ENCODE results near the gene RGS7BP.
"Not testable (repeated sequence)": the region's sequence is repeated elsewhere in the genome, so short reads cannot be mapped to it uniquely, and the experiment has no call there.

The RGS7BP gene

GRCh38 chr5:64505769-64506566 is at the start of gene RGS7BP:
Gene RGS7BP (plus strand): TSS chr5:64506015. CDS start chr5:64506625, 610 bp downstream.
- no peak for DNase-seq

- DNase-seq, result no peak
Observed at GRCh38 chr5:64457846-64458245, 48.0 kb upstream of the RGS7BP start.

DNA sequence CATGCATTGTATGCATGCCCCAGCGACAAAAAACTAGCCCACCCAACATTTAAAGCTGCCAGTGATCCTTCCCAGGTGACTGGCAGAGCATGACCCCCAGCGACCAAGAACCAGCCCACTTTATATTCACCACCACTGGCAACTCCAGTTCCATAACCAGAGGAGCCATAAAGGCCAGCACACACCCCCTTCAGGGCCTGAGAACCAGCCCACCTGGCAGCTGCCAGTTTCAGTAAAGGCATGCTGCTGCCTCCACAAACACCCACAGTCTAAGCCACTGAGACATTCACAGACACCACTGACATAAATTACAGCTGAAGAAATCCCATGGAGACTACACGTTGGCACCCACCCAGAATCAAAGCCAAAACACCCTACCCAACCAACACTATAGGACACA is 46.9 kb upstream of the RGS7BP start:
- DNase-seq, result no peak

GRCh38 chr5:64462391-64462790 is 43.4 kb upstream of the RGS7BP start:
- no peak for DNase-seq

GRCh38 chr5:64486163-64486562 is 19.7 kb upstream of the RGS7BP start:
- DNase-seq, result no peak

DNA sequence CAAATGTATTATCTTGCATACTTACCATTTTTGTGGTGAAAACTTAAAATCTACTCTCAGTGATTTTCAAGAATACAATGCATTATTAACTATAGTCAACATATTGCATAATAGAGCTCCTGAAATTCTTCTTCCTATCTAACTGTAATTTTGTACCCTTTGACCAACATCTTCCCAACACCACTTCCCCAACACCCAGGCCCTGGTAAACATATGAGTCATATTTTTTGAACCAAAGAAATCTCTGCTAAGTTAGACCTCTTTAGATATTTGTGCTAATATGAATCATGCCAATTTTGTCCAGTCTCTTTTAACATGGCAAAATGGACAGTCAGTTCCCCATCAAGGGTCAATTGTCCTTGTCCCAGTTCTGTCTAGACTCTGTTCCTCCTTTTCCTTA is 18.5 kb upstream of the RGS7BP start:
- no peak for DNase-seq

- DNase-seq, result no peak
Observed at GRCh38 chr5:64489857-64490256, 16.0 kb upstream of the RGS7BP start.

DNA sequence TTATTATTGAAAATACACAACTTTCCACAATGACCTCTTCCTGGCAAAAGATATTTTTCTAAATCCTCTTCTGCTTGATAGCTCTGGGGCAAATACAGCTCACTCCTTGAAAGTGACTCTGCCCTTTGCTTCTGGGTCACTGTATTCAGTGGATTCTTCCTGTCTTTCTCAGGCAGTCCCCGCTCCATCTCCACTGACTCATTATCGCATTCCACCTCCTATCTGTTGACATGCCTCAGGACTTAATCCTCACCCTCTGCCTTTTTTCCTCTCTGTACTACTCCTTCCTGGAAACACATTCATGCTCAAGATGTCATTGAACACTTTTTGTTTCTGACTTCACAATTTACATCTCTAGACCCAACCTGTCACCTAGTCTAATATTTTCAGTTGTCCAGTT is 8.4 kb upstream of the RGS7BP start:
- no peak for DNase-seq

DNA sequence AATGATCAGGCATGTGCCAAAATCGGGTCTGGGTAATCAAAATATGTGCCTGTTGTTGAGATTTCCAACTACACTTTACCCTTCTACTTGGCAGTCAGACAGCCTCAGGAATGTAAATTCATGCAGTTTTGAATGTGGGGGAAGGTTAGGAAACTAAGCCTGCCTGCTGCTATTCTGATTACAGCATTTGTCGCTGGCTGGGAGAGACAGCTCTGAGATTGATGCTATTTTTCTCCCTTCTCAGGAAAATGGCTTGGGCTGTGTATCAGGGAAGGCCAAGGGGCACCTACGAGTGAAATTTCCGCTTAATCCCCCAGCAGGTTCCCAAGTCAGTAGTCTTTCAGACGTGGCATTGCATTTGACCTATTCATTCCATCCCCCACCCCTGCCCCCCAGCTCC is 3.6 kb upstream of the RGS7BP start:
- no peak for DNase-seq

- DNase-seq, result no peak
Observed at GRCh38 chr5:64506567-64507263, 900 bp downstream of the RGS7BP start.

GRCh38 chr5:64507264-64507605 is 1.4 kb downstream of the RGS7BP start:
- no peak for DNase-seq

DNA sequence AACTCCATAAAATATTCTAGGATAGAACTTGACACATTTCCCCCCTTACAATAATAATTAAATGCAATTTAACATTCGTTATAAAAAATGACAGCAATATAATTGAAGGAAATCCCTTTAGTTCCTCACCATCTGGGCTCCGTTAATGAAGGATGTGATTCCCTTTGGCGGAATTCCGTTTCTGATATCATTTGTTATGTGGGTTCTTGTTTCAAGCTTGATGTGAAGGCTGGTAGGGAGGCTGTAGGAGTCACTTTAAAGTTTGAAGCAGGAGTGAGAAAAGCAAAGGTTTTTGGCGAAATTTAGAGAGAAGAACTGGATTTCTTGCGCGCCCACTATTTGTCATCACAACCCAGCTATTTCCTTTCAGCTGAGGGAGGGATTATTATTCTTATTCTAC is 4.0 kb downstream of the RGS7BP start:
- DNase-seq, result no peak

DNA sequence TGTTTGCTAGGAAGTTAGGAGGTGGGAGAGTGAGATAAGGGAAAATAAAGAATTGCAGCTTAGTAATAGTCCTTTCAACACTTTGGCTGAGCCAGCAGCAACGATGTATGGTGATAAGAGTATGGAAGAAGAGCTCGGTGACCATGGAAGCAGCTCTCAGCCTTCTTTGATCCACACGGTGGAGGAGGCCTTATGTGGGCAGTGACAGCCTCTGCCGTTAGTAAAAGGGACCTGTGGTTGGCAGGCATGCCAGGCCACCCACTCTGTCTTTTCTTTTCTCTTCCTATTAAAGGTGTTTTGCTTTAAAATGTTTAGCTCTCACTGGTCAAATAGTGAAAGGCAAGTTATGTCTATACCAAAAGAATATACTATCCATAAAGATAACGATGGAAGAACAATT is 7.7 kb downstream of the RGS7BP start:
- no peak for DNase-seq

DNA sequence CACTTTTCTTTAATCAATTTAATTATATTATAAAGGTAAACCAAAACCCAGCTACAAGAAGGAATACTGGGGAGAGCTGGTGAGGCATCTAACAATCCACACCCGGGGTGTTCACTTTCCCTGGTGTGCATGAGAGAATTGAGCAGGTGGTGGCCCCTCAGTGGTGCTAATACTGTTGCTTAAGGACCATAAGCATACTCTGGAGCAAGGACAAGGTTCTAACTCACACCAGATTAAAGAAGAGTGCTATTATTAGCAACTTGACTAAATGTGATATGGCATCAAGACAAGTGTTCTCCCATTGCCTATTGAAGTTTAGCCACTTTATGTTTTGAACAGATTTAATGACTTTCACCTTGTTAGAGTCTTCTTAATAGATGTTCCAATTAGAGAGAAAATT is 8.8 kb downstream of the RGS7BP start:
- DNase-seq, result no peak

DNA sequence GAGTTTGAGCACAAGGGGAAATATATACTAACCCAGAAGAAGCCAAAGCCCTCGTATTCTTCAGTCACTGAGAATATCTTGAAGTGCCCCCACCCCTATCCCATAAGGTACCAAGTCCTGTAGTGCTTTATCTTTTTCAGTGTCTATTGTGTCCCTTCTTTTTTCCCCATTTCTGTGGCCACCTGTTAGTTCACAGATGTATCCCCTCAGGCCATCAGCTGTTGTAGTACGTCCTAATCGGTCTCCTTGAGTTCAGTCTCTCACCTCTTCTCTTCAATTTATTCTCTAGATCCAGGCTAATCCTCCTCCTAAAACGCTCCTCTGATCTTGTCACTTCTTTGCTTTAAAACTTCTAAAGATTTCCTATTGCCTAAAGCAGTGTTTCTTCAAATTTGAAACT is 10.4 kb downstream of the RGS7BP start:
- no peak for DNase-seq

DNA sequence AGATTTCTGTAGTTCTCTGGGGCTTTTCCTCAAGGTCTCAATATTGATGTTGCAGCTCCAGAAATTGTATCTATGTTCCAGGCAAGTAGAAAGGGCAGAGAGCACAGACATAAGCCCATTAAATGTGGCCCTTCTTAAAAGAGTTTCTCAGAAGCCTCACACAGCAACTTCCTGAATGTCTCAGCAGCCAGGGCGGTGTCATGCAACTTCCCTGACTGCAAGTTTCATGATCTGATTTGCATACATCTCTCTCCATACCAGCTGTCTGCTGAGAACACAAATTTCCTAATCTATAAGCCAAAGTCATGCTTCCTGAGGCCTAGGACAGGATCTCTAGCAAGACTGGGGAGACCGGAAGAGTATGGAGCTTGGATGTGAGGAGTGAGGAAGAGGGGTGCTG is 13.0 kb downstream of the RGS7BP start:
- DNase-seq, result no peak

DNA sequence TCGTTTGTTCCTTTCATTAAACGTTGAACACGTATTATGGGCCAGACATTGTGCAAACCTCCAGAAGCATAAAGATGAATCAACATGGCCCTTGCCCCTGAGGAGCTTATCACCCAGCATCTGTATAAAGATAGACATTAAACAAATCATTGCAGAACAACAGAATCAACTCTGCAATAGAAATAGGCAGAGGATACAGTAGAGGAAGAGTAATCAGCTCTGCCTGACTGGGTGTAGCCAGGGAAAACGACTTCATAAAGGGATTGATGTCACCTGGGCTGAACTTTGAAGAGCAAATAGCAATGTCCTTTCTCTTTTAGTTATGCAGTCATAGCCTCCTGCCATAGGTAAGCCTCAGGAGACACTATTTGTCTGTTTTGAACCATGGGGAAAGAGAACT is 13.4 kb downstream of the RGS7BP start:
- no peak for DNase-seq

DNA sequence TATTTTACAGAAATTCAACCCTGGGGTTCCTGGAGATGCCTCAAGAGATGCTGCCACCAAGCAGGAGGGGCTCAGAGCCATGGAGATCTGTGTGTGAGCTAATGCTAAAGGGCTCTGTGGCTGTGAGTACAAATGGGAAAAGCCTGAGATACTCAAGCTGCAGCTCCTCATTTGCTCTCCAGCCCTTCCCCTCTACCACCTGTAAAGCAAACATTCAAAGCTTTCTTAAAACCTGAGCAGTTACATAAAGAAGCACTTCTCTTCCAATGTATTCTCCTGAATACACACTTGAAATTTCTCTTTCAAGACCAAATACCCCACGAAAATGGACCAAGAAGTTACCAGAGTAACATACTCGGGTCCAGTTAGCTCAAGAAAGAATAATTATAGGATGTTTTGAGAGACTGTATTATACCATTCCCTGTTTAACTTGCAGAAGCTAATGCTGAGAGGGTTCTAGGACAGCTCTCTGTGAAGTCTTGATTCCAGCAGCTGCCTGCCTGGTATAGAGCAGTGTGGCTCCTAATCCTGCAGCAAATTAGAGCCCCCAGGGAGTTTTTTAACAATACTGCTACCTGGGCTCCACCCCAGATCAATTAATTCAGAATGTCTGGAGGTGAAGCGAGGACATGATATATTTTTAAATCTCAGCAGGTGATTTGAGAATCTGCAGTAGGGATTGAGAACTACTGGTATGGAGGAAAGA is 21.1 kb downstream of the RGS7BP start:
- DNase-seq, result no peak

DNA sequence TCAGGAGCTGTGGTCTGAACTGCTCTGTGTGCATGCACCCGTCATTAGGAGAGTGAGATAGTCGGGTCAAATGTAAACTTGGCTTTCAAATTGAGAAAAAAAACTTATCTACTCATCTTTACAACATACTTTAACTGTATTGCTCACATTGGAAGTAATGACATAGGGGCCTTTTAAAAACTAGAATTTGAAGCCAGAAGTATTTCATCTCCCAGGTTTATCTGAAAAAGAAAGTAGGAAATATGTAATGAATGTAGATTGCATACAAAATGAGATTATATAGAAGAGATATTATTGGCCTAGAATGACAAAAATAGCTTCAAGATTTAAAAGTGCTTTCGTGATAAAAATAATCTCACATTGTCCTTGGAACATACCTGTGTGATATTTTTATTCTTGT is 24.3 kb downstream of the RGS7BP start:
- DNase-seq, result no peak

DNA sequence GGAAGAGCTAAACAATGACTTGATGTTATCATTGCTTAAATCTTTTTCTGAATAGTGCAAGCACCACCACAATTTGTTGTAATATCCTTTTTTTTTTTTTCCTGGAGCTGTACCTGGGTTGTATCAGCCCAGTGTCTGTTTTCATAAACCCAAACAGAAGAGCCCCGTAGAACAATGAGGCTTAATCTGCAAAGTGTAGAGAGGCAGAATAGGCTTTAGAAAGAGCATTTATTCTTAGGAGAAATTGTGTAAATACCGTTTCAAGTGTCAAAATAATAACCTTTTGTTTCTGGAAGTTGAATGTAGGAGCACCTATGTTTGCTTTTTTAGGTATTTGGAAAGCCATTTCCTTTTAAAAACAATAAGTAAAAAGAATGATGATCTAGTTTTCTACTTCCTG is 26.4 kb downstream of the RGS7BP start:
- DNase-seq, result no peak

- no peak for DNase-seq
Observed at GRCh38 chr5:64532657-64533056, 26.8 kb downstream of the RGS7BP start.

DNA sequence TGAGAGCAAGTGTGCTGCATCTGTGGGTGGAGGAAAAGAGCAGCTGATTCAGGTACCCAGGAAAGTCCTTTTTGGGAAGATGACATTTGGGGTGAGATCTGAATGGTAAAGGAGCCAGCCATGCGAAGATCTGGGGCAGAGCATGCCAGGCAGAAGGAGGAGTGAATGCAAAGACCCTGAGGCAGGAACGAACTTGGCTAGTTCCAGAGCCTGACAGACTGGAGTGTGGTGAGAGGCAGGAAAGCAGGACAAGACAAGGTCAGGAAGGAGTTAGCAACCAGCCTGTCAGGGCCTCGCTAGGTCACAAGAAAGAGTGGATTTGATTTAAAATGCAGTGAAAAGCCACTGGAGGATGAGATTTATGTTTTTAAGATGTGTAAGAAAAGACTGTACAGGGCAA is 28.2 kb downstream of the RGS7BP start:
- DNase-seq, result no peak

DNA sequence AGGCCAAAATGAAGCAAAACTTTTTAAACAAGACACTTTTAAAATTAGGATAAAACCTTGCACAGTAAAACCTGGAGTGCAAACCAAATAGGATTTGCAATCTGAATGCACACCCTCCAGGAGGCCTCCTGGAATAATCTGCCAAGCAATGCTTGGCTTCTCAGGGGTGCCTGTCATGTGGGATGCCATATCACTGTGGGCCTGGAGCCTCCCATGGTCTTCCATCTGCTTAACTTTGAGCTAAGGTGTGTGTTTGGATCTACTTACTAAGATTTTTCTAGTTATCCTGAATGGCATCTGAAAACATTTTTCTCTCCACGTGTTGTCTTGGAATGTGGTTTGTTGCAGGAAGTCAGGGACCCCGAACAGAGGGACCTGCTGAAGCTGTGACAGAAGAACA is 52.1 kb downstream of the RGS7BP start:
- DNase-seq, result no peak

DNA sequence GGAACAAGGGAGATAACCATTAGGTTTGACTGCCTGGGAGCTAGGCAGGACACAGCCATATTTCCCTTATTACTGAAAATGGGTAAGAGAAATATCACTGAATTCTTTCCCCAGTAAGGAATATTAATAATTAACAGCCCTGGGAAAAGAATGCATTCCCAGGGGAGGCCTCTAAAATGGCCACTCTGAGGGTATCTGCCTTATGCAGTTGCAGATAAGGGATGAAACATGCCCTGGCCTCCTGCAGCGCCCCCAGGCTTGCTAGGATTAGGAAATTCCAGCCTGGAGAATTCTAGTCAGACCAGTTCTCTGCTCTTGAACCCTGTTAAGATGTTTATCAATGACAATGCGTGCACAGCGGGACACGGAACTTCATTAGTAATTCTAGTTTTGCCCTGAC is 52.8 kb downstream of the RGS7BP start:
- not testable (repeated sequence) for DNase-seq
